A549 (cell line): ENCODE data around the gene SLC9A9. TPM values are rescaled to one million over a fixed set of nuclear protein-coding genes. Genes with fewer than 3 reads are reported as not detected.

Experiments used
- ATAC-seq, 2 experiments: fragments of 200-7000 bp in 1 of 2; fragments of >200 bp in 1 of 2; cut with Nextera tagmentation in 1 of 2; cut with Tn5 transposase in 1 of 2; 3 replicates each; pipeline versions ENCODE4 v1.8.0 to v1.9.1; 2018 to 2020; ENCODE audit warnings: mild to moderate bottlenecking in 1 of 2, moderate library complexity in 1 of 2
- CTCF ChIA-PET: fragments of 300-600 bp; sonication (Branson Sonifier 250); formaldehyde crosslinking; extraction: SDS; loops from one replicate; lab custom pipeline; 2021; ENCODE audit warnings: antibody characterized with exemption, inconsistent platforms; lab: Yijun Ruan, JAX
- POLR2A ChIA-PET: fragments of 350-600 bp; formaldehyde crosslinking; extraction: SDS; loops from one replicate; lab custom pipeline; 2021; ENCODE audit warnings: antibody characterized with exemption, inconsistent platforms; lab: Yijun Ruan, JAX
- DNase-seq, 2 experiments: peaks; one replicate each; pipeline versions ENCODE4 v3.0.0 to v3.0.0-alpha.2; 2011 to 2016; ENCODE audit warnings: low read depth in 1 of 2, low spot score in 1 of 2
- FAIRE-seq: peaks from 2 replicates; lab custom pipeline; 2011; peaks lifted over from hg19 to GRCh38; lab: Jason Lieb, UNC
- H3K27ac ChIP-seq, 2 experiments: fragments of >200 bp; sonication (Bioruptor Twin); formaldehyde crosslinking; 3 replicates each; pipeline ENCODE4 v1.5.1; 2016 to 2017
- H3K4me1 ChIP-seq: fragments of >200 bp; sonication (Bioruptor Twin); formaldehyde crosslinking; 3 replicates; pipeline ENCODE4 v1.6.1; 2016
- H3K4me2 ChIP-seq: fragments of >200 bp; sonication (Bioruptor Twin); formaldehyde crosslinking; 3 replicates; pipeline ENCODE4 v1.6.1; 2016
- H3K4me3 ChIP-seq: fragments of >200 bp; sonication (Bioruptor Twin); formaldehyde crosslinking; 3 replicates; pipeline ENCODE4 v1.5.1; 2016
- H3K9me3 ChIP-seq: fragments of >200 bp; sonication (Bioruptor Twin); formaldehyde crosslinking; 3 replicates; pipeline ENCODE4 v1.6.1; 2016
- ATOH8 ChIP-seq: fragments of 250-450 bp; sonication (Bioruptor Pico); IDR thresholded peaks from 2 replicates; pipeline ENCODE4 v1.5.0; 2020; ENCODE audit warnings: low read depth, mild to moderate bottlenecking, moderate library complexity
- BHLHE40 ChIP-seq: IDR thresholded peaks from 2 replicates; pipeline ENCODE4 v1.6.1; 2012; ENCODE audit warnings: low read depth, low read length, inconsistent platforms
- CBX8 ChIP-seq: fragments of 200-600 bp; sonication (generic); IDR thresholded peaks from 2 replicates; pipeline ENCODE4 v1.6.1; 2016
- CHD2 ChIP-seq: fragments of 150-350 bp; IDR thresholded peaks from 2 replicates; pipeline ENCODE4 v1.6.1; 2014; ENCODE audit warnings: low read length; ENCODE audit not compliant: partially characterized antibody
- CHD4 ChIP-seq: fragments of 200-600 bp; sonication (generic); IDR thresholded peaks from 2 replicates; pipeline ENCODE4 v1.6.1; 2016; ENCODE audit warnings: antibody characterized with exemption, mild to moderate bottlenecking, borderline replicate concordance
- CTCF ChIP-seq: fragments of >200 bp; sonication (Bioruptor Twin); formaldehyde crosslinking; IDR thresholded peaks from 3 replicates; pipeline ENCODE4 v1.5.1; 2016
- E2F6 ChIP-seq: IDR thresholded peaks from 2 replicates; pipeline ENCODE4 v1.6.1; 2012; ENCODE audit warnings: low read depth, borderline replicate concordance
- ELK1 ChIP-seq: fragments of 150-350 bp; IDR thresholded peaks from 2 replicates; pipeline ENCODE4 v1.6.1; 2014; ENCODE audit warnings: low read depth, mild to moderate bottlenecking, low read length
- FOSB ChIP-seq: fragments of 250-450 bp; sonication (Bioruptor Pico); IDR thresholded peaks from 2 replicates; pipeline ENCODE4 v1.5.0; 2020; ENCODE audit warnings: mild to moderate bottlenecking, moderate library complexity
- FOSL2 ChIP-seq, 2 experiments: fragments of 450-650 bp in 1 of 2; fragments of >200 bp in 1 of 2; sonication (Bioruptor Twin) in 1 of 2; formaldehyde crosslinking; IDR thresholded peaks; 2 replicates each; pipeline versions ENCODE4 v1.5.0 to v1.6.1; 2016 to 2020; ENCODE audit warnings: mild to moderate bottlenecking in 1 of 2, moderate library complexity in 1 of 2
- HDAC2 ChIP-seq: fragments of 200-600 bp; sonication (generic); IDR thresholded peaks from 2 replicates; pipeline ENCODE4 v1.6.1; 2016
- HES2 ChIP-seq: fragments of >200 bp; sonication (Bioruptor Twin); formaldehyde crosslinking; IDR thresholded peaks from 2 replicates; pipeline ENCODE4 v1.6.1; 2016
- HOXA7 ChIP-seq: fragments of 250-450 bp; sonication (Bioruptor Pico); IDR thresholded peaks from 2 replicates; pipeline ENCODE4 v1.5.0; 2020; ENCODE audit warnings: mild to moderate bottlenecking, moderate library complexity
- HOXB13 ChIP-seq: fragments of 250-450 bp; sonication (Bioruptor Pico); IDR thresholded peaks from 2 replicates; pipeline ENCODE4 v1.5.0; 2020; ENCODE audit warnings: low read depth, mild to moderate bottlenecking, moderate library complexity
- JUN ChIP-seq, 2 experiments: fragments of >200 bp; sonication (Bioruptor Twin); formaldehyde crosslinking; IDR thresholded peaks; 2 replicates in 1 of 2; 3 replicates in 1 of 2; pipeline ENCODE4 v1.6.1; 2016 to 2017
- JUNB ChIP-seq: fragments of >200 bp; sonication (Bioruptor Twin); formaldehyde crosslinking; IDR thresholded peaks from 2 replicates; pipeline ENCODE4 v1.6.1; 2016
- KDM1A ChIP-seq: fragments of 200-600 bp; sonication (generic); IDR thresholded peaks from 2 replicates; pipeline ENCODE4 v1.6.1; 2016; ENCODE audit warnings: low read depth, mild to moderate bottlenecking
- MAZ ChIP-seq: fragments of 150-350 bp; IDR thresholded peaks from 2 replicates; pipeline ENCODE4 v1.6.1; 2014; ENCODE audit warnings: antibody characterized with exemption, low read depth, low read length, borderline replicate concordance
- NPAS2 ChIP-seq: fragments of 250-450 bp; sonication (Bioruptor Pico); IDR thresholded peaks from 2 replicates; pipeline ENCODE4 v1.8.0; 2022; ENCODE audit warnings: mild to moderate bottlenecking, moderate library complexity, borderline replicate concordance
- PBX3 ChIP-seq: IDR thresholded peaks from 2 replicates; pipeline ENCODE4 v1.6.1; 2012
- POLR2A ChIP-seq: IDR thresholded peaks from 2 replicates; pipeline ENCODE4 v1.6.1; 2012; ENCODE audit warnings: mild to moderate bottlenecking, low read length
- RAD21 ChIP-seq, 2 experiments: fragments of >200 bp in 1 of 2; sonication (Bioruptor Twin) in 1 of 2; formaldehyde crosslinking in 1 of 2; IDR thresholded peaks in 1 of 2; conservative IDR thresholded peaks in 1 of 2; 2 replicates in 1 of 2; 3 replicates in 1 of 2; pipeline ENCODE4 v1.6.1; 2012 to 2018; ENCODE audit warnings: inconsistent platforms in 1 of 2
- RARB ChIP-seq: fragments of 250-450 bp; sonication (Bioruptor Pico); IDR thresholded peaks from 2 replicates; pipeline ENCODE4 v1.8.0; 2021; ENCODE audit warnings: mild to moderate bottlenecking, moderate library complexity
- RFX5 ChIP-seq: fragments of 450-650 bp; IDR thresholded peaks from 2 replicates; pipeline ENCODE4 v1.7.1; 2014; ENCODE audit warnings: antibody characterized with exemption, mild to moderate bottlenecking, moderate library complexity
- SMC3 ChIP-seq: fragments of >200 bp; sonication (Bioruptor Twin); formaldehyde crosslinking; IDR thresholded peaks from 3 replicates; pipeline ENCODE4 v1.6.1; 2018; ENCODE audit warnings: inconsistent platforms
- TFCP2L1 ChIP-seq: fragments of 250-450 bp; sonication (Bioruptor Pico); IDR thresholded peaks from 2 replicates; pipeline ENCODE4 v1.5.0; 2021; ENCODE audit warnings: mild to moderate bottlenecking
- USF2 ChIP-seq: fragments of 450-650 bp; IDR thresholded peaks from 2 replicates; pipeline ENCODE4 v1.6.1; 2014; ENCODE audit warnings: antibody characterized with exemption
- WGBS: methylation state at CpG from one replicate; pipeline ENCODE4 v1.1.6; 2017; ENCODE audit errors: missing lambda C conversion rate; 5-methylcytosine and 5-hydroxymethylcytosine counted together
- polyA plus RNA-seq, 4 experiments: library from polyadenylated mRNA; depleted of rRNA in 3 of 4; stranded (reverse); fragments of >200 nt; fragmentation: RNase III in 1 of 4; extraction: RNeasy Plus Mini Kit Qiagen cat#74134 plus additional on column Dnase treatment in 1 of 4; gene quantifications; 2 replicates in 3 of 4; 3 replicates in 1 of 4; pipeline ENCODE4 v1.2.3, GENCODE V29; 2011 to 2017

Gene SLC9A9
- polyA plus RNA-seq, 2 of the 4 experiments (the other 2 are of a cell fraction), result 0.10 to 0.32 TPM

- TF ChIP-seq CTCF (no peak), USF2 (no peak)
Measured at GRCh38 chr3:143617050-143617449, 231.2 kb downstream of the SLC9A9 start (continued).

GRCh38 chr3:143613226-143613625, 235.0 kb downstream of the SLC9A9 start:
- ChIA-PET POLR2A (no interaction called here), CTCF (no interaction called here)
- DNase-seq, result no peak
- H3K4me3 ChIP-seq, result no peak overlapping the region
- H3K9me3 ChIP-seq, result no peaks in the 10 kb centered on the region
- no peak for TF ChIP-seq HDAC2
- no peak for TF ChIP-seq FOSB (CRISPR knock-in tag)
- TF ChIP-seq KDM1A, result no peak
- no peak for TF ChIP-seq MAZ
- TF ChIP-seq CHD4, result no peak
- no peak for TF ChIP-seq TFCP2L1 (CRISPR knock-in tag)
- TF ChIP-seq JUN (IDR thresholded peaks at IDR 0.05), result no peak
- TF ChIP-seq BHLHE40, result no peak
- TF ChIP-seq RFX5, result no peak
- TF ChIP-seq SMC3, result no peak
- no peak for TF ChIP-seq ATOH8 (CRISPR knock-in tag)
- no peak for TF ChIP-seq CBX8
- TF ChIP-seq ELK1, result no peak
- FAIRE-seq, result no peak
- H3K4me2 ChIP-seq, result no peak overlapping the region
- no peaks in the 10 kb centered on the region for H3K4me1 ChIP-seq
- no peak for ATAC-seq
- H3K27ac ChIP-seq, result no peak overlapping the region

GRCh38 chr3:143612541-143612940, 235.7 kb downstream of the SLC9A9 start:
- no peaks in the 10 kb centered on the region for H3K9me3 ChIP-seq
- no peak for FAIRE-seq
- H3K4me2 ChIP-seq, result no peak overlapping the region
- WGBS, result 7% methylated on average over 2 of the region's 2 CpGs
- no peak for DNase-seq
- no peak overlapping the region for H3K4me3 ChIP-seq
- no peak for ATAC-seq
- POLR2A ChIA-PET, result no interaction called here
- no peak overlapping the region for H3K27ac ChIP-seq
- CTCF ChIA-PET, result no interaction called here
- TF ChIP-seq POLR2A, result no peak
- TF ChIP-seq JUNB, result no peak
- TF ChIP-seq RARB (CRISPR knock-in tag), result no peak
- no peak for TF ChIP-seq E2F6
- no peak for TF ChIP-seq CHD2
- TF ChIP-seq CBX8, result no peak
- TF ChIP-seq HOXB13 (CRISPR knock-in tag), result no peak
- TF ChIP-seq NPAS2 (CRISPR knock-in tag), result no peak
- no peak for TF ChIP-seq CTCF
- TF ChIP-seq FOSL2 (IDR thresholded peaks at IDR 0.05), result no peak
- TF ChIP-seq FOSL2 (CRISPR knock-in tag; IDR thresholded peaks at IDR 0.05), result no peak
- TF ChIP-seq PBX3, result no peak
- no peak for TF ChIP-seq HES2
- no peak for TF ChIP-seq HOXA7 (CRISPR knock-in tag)
- TF ChIP-seq TFCP2L1 (CRISPR knock-in tag), result no peak
- TF ChIP-seq RAD21 (conservative IDR thresholded peaks at IDR 0.05 in 1 of 2, IDR thresholded peaks at IDR 0.05 in 1 of 2), result no peak
- H3K4me1 ChIP-seq, result no peaks in the 10 kb centered on the region
